Nephron (organoid): ENCODE data around the gene MAPKAP1.

Source experiments
- H3K27ac Mint-ChIP-seq, 3 experiments: 2 replicates each; pipeline ENCODE4 v1.8.0; 2020; ENCODE audit warnings: mixed read lengths in 3 of 3, mild to moderate bottlenecking in 2 of 3, moderate library complexity in 1 of 3
- H3K27me3 Mint-ChIP-seq: 2 replicates; pipeline ENCODE4 v1.8.0; 2021; ENCODE audit warnings: low read depth, mild to moderate bottlenecking, moderate library complexity, mixed read lengths
- H3K36me3 Mint-ChIP-seq: 2 replicates; pipeline ENCODE4 v1.8.0; 2020; ENCODE audit warnings: low read depth, mixed read lengths
- H3K4me1 Mint-ChIP-seq: 2 replicates; pipeline ENCODE4 v1.8.0; 2020; ENCODE audit warnings: mixed read lengths
- H3K4me3 Mint-ChIP-seq, 3 experiments: 2 replicates each; pipeline ENCODE4 v1.8.0; 2020; ENCODE audit warnings: mild to moderate bottlenecking in 3 of 3, mixed read lengths in 3 of 3, moderate library complexity in 2 of 3
- H3K9me3 Mint-ChIP-seq: 2 replicates; pipeline ENCODE4 v1.8.0; 2020; ENCODE audit warnings: mixed read lengths
- CTCF ChIP-seq, 3 experiments: fragments of 200-600 bp; sonication (generic); IDR thresholded peaks; one replicate each; pipeline ENCODE4 v1.5.0; 2021; ENCODE audit warnings: antibody characterized with exemption in 3 of 3; ENCODE audit not compliant: unreplicated experiment in 3 of 3

MAPKAP1 gene

GRCh38 chr9:125411171-125411756 lies 295.7 kb downstream of the MAPKAP1 start:
- Mint-ChIP-seq H3K36me3 (no peaks in the 10 kb centered on the region), H3K4me1 (peaks cover 21% of the 10 kb centered on the region), H3K27ac (peak overlapping the region; percentile 26 to 52 (median 39)), H3K27me3 (peaks cover 10% of the 10 kb centered on the region), H3K4me3 (peak overlapping the region in 2 of 3 experiments; percentile 32 to 34), H3K9me3 (no peaks in the 10 kb centered on the region)
- TF ChIP-seq CTCF (IDR thresholded peaks at IDR 0.05; ENCODE audit: unreplicated experiment in 3 of 3) = no peak

- Mint-ChIP-seq H3K27ac (peak overlapping the region; percentile 67 to 92 (median 77)), H3K27me3 (peaks cover 10% of the 10 kb centered on the region), H3K36me3 (no peaks in the 10 kb centered on the region), H3K4me3 (no peak overlapping the region), H3K9me3 (no peaks in the 10 kb centered on the region), H3K4me1 (peaks cover 21% of the 10 kb centered on the region)
- no peak for TF ChIP-seq CTCF (IDR thresholded peaks at IDR 0.05; ENCODE audit: unreplicated experiment in 3 of 3)
These were observed 296.5 kb downstream of the MAPKAP1 start for GRCh38 chr9:125410522-125410894.

- H3K4me3 Mint-ChIP-seq = peak overlapping the region; percentile 64 to 75 (median 74)
- H3K27me3 Mint-ChIP-seq = peaks cover 10% of the 10 kb centered on the region
- H3K4me1 Mint-ChIP-seq = peaks cover 21% of the 10 kb centered on the region
- H3K27ac Mint-ChIP-seq = peak overlapping the region; percentile 67 to 92 (median 77)
- no peaks in the 10 kb centered on the region for H3K9me3 Mint-ChIP-seq
- no peaks in the 10 kb centered on the region for H3K36me3 Mint-ChIP-seq
- TF ChIP-seq CTCF (IDR thresholded peaks at IDR 0.05; ENCODE audit: unreplicated experiment in 3 of 3) = no peak
These were observed 297.1 kb downstream of the MAPKAP1 start for GRCh38 chr9:125409637-125410521.

GRCh38 chr9:125409217-125409636 lies 297.8 kb downstream of the MAPKAP1 start:
- Mint-ChIP-seq H3K4me1 (peaks cover 21% of the 10 kb centered on the region), H3K36me3 (no peaks in the 10 kb centered on the region), H3K4me3 (peak overlapping the region; percentile 81), H3K27me3 (peaks cover 10% of the 10 kb centered on the region), H3K27ac (peak overlapping the region; percentile 67 to 92 (median 77)), H3K9me3 (no peaks in the 10 kb centered on the region)
- TF ChIP-seq CTCF (IDR thresholded peaks at IDR 0.05; ENCODE audit: unreplicated experiment in 3 of 3) = no peak

- peaks cover 10% of the 10 kb centered on the region for H3K27me3 Mint-ChIP-seq
- H3K9me3 Mint-ChIP-seq = no peaks in the 10 kb centered on the region
- no peaks in the 10 kb centered on the region for H3K36me3 Mint-ChIP-seq
- H3K4me3 Mint-ChIP-seq = peak overlapping the region; percentile 81 to 85 (median 81)
- peak; percentile 91 to 98 (median 96) for TF ChIP-seq CTCF (IDR thresholded peaks at IDR 0.05; ENCODE audit: unreplicated experiment in 3 of 3)
- peaks cover 21% of the 10 kb centered on the region for H3K4me1 Mint-ChIP-seq
- H3K27ac Mint-ChIP-seq = peak overlapping the region; percentile 51 to 78 (median 52)
These were observed 298.8 kb downstream of the MAPKAP1 start for GRCh38 chr9:125407974-125408900.
